LNCAP (cell line): ENCODE data around the gene CALR.

Source experiments
- TF ChIP-seq, protein P1 (sequence below): fragments of 450-650 bp; IDR thresholded peaks from 2 replicates; pipeline ENCODE4 v1.5.1; 2017; ENCODE audit warnings: mild to moderate bottlenecking

Gene CALR

DNA sequence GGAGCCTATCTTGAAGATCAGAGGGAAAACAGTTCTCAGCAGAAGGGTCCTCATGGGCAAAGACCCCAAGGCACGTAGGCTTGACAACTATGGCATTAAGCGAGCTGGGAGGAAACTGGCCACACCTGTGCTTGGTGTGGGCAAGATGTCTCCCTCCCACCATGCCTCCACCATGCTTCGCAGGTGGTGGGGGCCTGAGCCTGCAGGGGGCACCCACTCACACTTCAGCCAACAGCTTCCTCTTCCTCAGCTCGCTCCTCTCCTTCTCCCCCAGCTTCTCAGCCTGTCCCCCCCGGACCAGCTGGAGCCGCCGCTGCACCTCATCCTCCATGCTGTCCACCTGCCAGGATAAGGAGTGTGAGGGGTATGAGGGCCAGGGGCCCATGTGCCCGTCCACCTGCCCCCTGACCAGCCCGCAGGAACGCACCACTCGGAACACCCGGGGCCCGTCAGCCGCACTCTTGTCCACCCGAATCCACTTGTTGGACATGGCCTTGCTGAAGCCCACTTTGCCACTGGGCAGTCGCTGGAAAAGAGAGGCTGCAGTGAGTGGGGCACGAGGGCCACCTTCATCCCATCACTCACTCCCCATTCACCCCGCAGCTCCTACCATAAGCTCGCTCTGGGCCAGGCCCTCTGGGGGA is 8.3 kb upstream of the CALR start:
- TF ChIP-seq, protein P1, sequence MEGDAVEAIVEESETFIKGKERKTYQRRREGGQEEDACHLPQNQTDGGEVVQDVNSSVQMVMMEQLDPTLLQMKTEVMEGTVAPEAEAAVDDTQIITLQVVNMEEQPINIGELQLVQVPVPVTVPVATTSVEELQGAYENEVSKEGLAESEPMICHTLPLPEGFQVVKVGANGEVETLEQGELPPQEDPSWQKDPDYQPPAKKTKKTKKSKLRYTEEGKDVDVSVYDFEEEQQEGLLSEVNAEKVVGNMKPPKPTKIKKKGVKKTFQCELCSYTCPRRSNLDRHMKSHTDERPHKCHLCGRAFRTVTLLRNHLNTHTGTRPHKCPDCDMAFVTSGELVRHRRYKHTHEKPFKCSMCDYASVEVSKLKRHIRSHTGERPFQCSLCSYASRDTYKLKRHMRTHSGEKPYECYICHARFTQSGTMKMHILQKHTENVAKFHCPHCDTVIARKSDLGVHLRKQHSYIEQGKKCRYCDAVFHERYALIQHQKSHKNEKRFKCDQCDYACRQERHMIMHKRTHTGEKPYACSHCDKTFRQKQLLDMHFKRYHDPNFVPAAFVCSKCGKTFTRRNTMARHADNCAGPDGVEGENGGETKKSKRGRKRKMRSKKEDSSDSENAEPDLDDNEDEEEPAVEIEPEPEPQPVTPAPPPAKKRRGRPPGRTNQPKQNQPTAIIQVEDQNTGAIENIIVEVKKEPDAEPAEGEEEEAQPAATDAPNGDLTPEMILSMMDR, result no peak

DNA sequence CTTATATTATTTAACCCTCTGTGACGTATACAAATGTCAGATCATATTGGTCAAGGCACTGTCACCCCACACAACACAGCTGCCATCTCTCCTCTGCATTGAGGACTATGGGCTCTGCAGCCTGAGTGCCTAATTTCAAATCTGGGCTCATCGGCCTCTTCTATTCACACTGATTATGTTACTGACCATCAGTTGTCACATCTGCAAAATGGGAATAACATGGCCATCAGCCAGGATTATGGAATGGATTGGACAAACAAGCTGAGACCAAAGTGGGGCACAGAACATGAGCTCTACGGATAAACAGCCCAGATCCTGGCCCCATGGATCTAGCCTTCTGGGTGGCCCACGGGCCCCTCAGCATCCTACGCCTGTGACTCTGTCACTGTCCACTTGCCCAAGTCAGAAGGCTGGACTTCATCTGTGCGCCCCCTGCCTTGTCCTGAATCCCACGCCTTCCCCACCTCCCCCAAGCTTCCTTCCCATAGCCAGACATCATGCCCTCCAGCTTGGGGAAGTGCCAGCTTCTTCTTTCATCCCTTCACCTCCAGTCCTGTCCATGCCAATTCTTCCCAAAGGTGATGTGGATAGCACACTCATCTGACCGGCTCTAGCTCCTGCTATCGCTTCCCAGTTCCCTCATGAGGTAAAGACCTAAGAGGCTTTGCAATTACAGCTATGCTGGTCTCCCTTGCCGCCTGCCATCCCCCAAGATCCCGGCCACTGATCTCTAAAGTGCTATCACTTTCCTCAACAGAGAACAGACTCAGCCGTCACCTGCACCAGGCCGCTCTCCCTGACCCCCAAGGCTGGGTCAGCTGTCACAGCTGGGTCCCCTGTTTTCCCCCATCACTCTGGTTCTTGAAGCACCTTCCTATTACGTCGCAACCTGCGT is 5.8 kb upstream of the CALR start:
- TF ChIP-seq, protein P1, result no peak

DNA sequence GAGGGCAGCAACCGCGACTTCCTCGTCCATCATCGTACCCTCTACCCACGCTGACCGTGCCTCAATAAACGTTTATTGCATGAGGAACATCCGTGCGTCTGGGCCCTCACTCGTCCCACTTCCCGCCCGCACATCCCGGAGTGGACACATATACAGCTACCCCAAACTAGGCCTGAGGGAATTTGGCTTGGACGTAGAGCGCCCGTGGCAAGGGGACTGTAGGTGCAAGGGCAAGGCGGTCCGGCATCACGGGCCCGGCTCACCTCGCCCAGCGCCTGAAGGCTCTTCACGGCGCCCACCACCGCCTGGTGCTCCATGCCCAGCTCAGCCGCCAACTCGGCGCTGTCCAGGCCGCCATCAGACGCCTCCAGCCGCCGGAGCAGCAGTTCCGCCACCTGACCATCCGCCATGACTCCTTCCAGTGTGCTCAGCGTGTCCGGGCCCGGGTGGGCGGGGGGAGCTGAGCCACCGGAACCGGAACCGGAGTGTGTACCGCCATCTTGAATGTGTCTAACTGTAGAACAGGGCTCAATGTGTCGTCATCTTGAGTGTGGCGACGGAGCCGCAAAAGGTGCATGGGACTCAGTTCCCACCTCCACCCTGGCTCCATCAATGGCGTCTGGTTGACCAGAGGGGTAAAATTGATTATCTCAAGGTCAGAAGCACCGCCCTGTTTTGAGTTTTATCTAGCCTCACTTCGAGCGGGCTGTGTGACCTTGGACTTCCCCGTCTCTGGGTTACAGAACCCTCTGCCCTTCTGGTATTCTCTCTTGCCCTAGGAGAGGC is 4.9 kb upstream of the CALR start, which contains the start of gene FARSA:
Gene FARSA (minus strand): TSS at position 425 of the 786 bp plus-strand sequence. CDS start 15 bp downstream, at position 410.
- TF ChIP-seq, protein P1, result no peak

DNA sequence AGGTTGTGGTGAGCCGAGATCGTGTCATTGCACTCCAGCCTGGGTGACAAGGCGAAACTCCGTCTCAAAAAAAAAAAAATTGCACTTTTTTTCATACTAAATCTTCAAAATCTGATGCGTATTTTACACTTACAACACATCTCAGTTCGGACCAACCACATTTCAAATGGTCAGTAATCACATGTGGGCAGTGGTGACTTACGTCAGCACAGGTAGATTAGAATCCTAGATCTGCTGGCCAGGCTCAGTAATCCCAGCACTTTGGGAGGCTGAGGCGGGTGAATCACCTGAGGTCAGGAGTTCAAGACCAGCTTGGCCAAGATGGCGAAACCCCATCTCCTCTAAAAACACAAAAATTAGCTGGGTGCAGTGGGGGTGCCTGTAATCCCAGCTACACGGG is 3.3 kb upstream of the CALR start:
- TF ChIP-seq, protein P1, result no peak

DNA sequence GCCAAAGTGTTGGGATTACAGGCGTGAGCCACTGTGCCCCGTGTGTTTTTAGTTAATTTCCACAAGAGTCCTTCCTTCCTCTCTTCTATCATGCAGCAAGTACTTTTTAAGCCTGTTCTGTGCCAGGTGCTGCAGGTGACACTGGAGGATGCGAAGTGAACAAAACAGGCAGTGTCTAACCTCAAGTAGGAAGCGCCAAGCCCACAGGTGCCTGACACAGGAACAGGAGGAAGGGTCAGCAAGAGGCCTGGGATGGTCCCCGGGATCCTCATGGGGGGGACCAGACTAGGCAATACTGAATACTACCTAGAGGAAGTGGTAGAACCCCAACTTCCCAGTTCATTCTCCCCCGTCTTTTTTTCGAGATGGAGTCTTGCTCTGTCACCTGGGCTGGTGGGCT is 1.8 kb upstream of the CALR start:
- TF ChIP-seq, protein P1, result no peak

DNA sequence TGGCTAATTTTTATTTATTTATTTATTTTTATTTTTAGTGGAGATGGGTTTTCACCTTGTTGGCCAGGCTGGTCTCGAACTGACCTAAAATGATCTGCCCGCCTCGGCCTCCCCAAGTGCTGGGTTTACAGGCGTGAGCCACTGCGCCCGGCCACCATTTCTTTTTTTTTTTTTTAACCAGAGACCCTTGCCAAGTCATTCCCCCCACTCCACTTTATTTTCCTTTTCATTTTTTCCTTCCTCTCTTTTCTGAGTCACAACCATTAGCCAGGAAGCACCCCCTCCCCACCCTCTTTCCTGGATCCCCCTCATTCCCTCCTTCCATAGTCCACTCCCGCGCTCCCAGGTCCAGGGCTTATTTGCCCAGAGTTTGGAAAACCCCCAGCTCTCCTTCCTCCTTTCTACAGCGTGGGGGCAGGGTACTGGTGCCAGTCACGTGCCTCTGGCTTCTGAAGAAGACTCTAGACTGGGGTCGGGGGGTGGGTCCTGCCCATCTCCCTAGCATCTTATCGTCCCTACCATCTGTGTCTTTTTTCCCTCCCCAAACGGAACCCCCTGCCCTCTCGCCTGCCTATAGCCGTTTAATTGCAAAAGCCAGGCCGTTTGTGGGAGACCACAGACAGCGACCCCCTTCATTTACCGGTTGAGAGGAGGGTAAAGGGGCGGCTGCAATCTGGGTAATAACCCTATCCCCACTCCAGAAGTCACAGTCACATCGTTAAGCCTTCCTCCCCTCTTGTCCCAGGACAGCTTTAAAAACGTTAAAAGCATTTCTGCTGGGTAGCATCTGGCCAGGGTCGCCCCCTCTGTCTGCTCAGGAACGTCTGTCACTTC is 1.1 kb upstream of the CALR start:
- TF ChIP-seq, protein P1, result no peak
